H9 (cell line): ENCODE data around the gene EDN3. TPM values are rescaled to one million over a fixed set of nuclear protein-coding genes. Genes with fewer than 3 reads are reported as not detected.

ENCODE experiments used
- DNase-seq: peaks from one replicate; pipeline ENCODE4 v3.0.0-alpha.2; 2017
- H2AFZ ChIP-seq: one replicate; pipeline ENCODE4 v1.6.1; 2013; ENCODE audit warnings: mild to moderate bottlenecking, low read length, control low read depth, moderate library complexity
- H2AK5ac ChIP-seq: 2 replicates; pipeline ENCODE4 v1.6.1; 2013; ENCODE audit warnings: low read length, control low read depth, mixed read lengths; ENCODE audit not compliant: insufficient read length
- H2BK120ac ChIP-seq: one replicate; pipeline ENCODE4 v1.6.1; 2013; ENCODE audit warnings: low read depth, mild to moderate bottlenecking, low read length, control low read depth, inconsistent platforms; ENCODE audit not compliant: poor library complexity, severe bottlenecking
- H2BK12ac ChIP-seq: 2 replicates; pipeline ENCODE4 v1.6.1; 2013; ENCODE audit warnings: low read length, control low read depth, mixed read lengths, low read depth; ENCODE audit not compliant: insufficient read length
- H2BK15ac ChIP-seq: 2 replicates; pipeline ENCODE4 v1.6.1; 2013; ENCODE audit warnings: low read depth, low read length, control low read depth
- H2BK20ac ChIP-seq: one replicate; pipeline ENCODE4 v1.6.1; 2013; ENCODE audit warnings: low read depth, mild to moderate bottlenecking, low read length, control low read depth, inconsistent platforms; ENCODE audit not compliant: poor library complexity, severe bottlenecking
- H2BK5ac ChIP-seq: 2 replicates; pipeline ENCODE4 v1.6.1; 2013; ENCODE audit warnings: low read length, control low read depth, mixed read lengths; ENCODE audit not compliant: insufficient read length
- H3K14ac ChIP-seq: 2 replicates; pipeline ENCODE4 v1.6.1; 2013; ENCODE audit warnings: low read length, control low read depth; ENCODE audit not compliant: insufficient read depth
- H3K18ac ChIP-seq: 2 replicates; pipeline ENCODE4 v1.6.1; 2013; ENCODE audit warnings: low read depth, mild to moderate bottlenecking, mixed read lengths, low read length, control low read depth; ENCODE audit not compliant: insufficient read length
- H3K23ac ChIP-seq: 2 replicates; pipeline ENCODE4 v1.6.1; 2013; ENCODE audit warnings: low read length, control low read depth, mixed read lengths, low read depth; ENCODE audit not compliant: insufficient read length
- H3K23me2 ChIP-seq: 2 replicates; pipeline ENCODE4 v1.6.1; 2013; ENCODE audit warnings: low read depth, mild to moderate bottlenecking, mixed read lengths, low read length, control low read depth; ENCODE audit not compliant: insufficient read length, poor library complexity, severe bottlenecking
- H3K27ac ChIP-seq: 2 replicates; pipeline ENCODE4 v1.5.1; 2013; ENCODE audit warnings: low read length, control low read depth, mixed read lengths, low read depth; ENCODE audit not compliant: insufficient read length
- H3K27me3 ChIP-seq: 2 replicates; pipeline ENCODE4 v1.6.1; 2013; ENCODE audit warnings: low read length, control low read depth, inconsistent platforms; ENCODE audit not compliant: insufficient read depth
- H3K4ac ChIP-seq: 2 replicates; pipeline ENCODE4 v1.6.1; 2013; ENCODE audit warnings: low read depth, mild to moderate bottlenecking, control low read depth, inconsistent platforms, low read length, moderate library complexity
- H3K4me1 ChIP-seq: 2 replicates; pipeline ENCODE4 v1.6.1; 2013; ENCODE audit warnings: low read length, control low read depth, inconsistent platforms; ENCODE audit not compliant: insufficient read depth
- H3K4me2 ChIP-seq: 2 replicates; pipeline ENCODE4 v1.6.1; 2013; ENCODE audit warnings: low read length, control low read depth, mixed read lengths; ENCODE audit not compliant: insufficient read length, insufficient read depth
- H3K56ac ChIP-seq: 2 replicates; pipeline ENCODE4 v1.6.1; 2013; ENCODE audit warnings: low read depth, mild to moderate bottlenecking, mixed read lengths, low read length, control low read depth; ENCODE audit not compliant: insufficient read length
- H3K79me1 ChIP-seq: 2 replicates; pipeline ENCODE4 v1.6.1; 2013; ENCODE audit warnings: low read depth, mild to moderate bottlenecking, moderate library complexity, low read length, control low read depth, inconsistent platforms; ENCODE audit not compliant: insufficient read depth, poor library complexity, severe bottlenecking
- H3K79me2 ChIP-seq: 2 replicates; pipeline ENCODE4 v1.6.1; 2013; ENCODE audit warnings: low read length, control low read depth, inconsistent platforms; ENCODE audit not compliant: insufficient read depth
- H3K9ac ChIP-seq: 2 replicates; pipeline ENCODE4 v1.6.1; 2013; ENCODE audit warnings: low read length, control low read depth, mixed read lengths; ENCODE audit not compliant: insufficient read length; ENCODE audit errors: extremely low read depth
- H3K9me3 ChIP-seq: one replicate; pipeline ENCODE4 v1.6.1; 2013; ENCODE audit warnings: low read depth, low read length, inconsistent platforms; ENCODE audit not compliant: control insufficient read depth
- H3T11ph ChIP-seq: one replicate; pipeline ENCODE4 v1.6.1; 2013; ENCODE audit warnings: mild to moderate bottlenecking, low read length, control low read depth, inconsistent platforms
- H4K20me1 ChIP-seq: one replicate; pipeline ENCODE4 v1.6.1; 2013; ENCODE audit not compliant: control insufficient read depth, insufficient read length, insufficient read depth
- H4K5ac ChIP-seq: 2 replicates; pipeline ENCODE4 v1.6.1; 2013; ENCODE audit warnings: low read depth, mild to moderate bottlenecking, mixed read lengths, low read length, control low read depth; ENCODE audit not compliant: insufficient read length
- H4K8ac ChIP-seq: replicated peaks from 2 replicates; pipeline ENCODE4 v1.6.1; 2013; ENCODE audit warnings: low read length, control low read depth, mixed read lengths, low read depth; ENCODE audit not compliant: insufficient read length
- H4K91ac ChIP-seq: 2 replicates; pipeline ENCODE4 v1.6.1; 2013; ENCODE audit warnings: low read depth, mild to moderate bottlenecking, moderate library complexity, mixed read lengths, low read length, control low read depth; ENCODE audit not compliant: insufficient read length
- H3K27ac Mint-ChIP-seq, 3 experiments: 2 replicates in 2 of 3; 3 replicates in 1 of 3; pipeline ENCODE4 v1.8.0; 2020 to 2021; ENCODE audit warnings: mixed read lengths in 3 of 3, mild to moderate bottlenecking in 1 of 3, moderate library complexity in 1 of 3
- H3K27me3 Mint-ChIP-seq: 2 replicates; pipeline ENCODE4 v1.8.0; 2021; ENCODE audit warnings: low read depth, mild to moderate bottlenecking, moderate library complexity, mixed read lengths
- H3K36me3 Mint-ChIP-seq, 3 experiments: 2 replicates in 2 of 3; 3 replicates in 1 of 3; pipeline ENCODE4 v1.8.0; 2020 to 2021; ENCODE audit warnings: low read depth in 3 of 3, mixed read lengths in 3 of 3; ENCODE audit not compliant: insufficient read depth in 1 of 3
- H3K4me1 Mint-ChIP-seq, 2 experiments: 2 replicates each; pipeline ENCODE4 v1.8.0; 2020; ENCODE audit warnings: mixed read lengths in 2 of 2
- H3K4me3 Mint-ChIP-seq, 2 experiments: 2 replicates in 1 of 2; 3 replicates in 1 of 2; pipeline ENCODE4 v1.8.0; 2020 to 2021; ENCODE audit warnings: mild to moderate bottlenecking in 2 of 2, mixed read lengths in 2 of 2, moderate library complexity in 1 of 2
- H3K9me3 Mint-ChIP-seq, 2 experiments: 2 replicates in 1 of 2; 3 replicates in 1 of 2; pipeline ENCODE4 v1.8.0; 2020; ENCODE audit warnings: mild to moderate bottlenecking in 2 of 2, mixed read lengths in 2 of 2, moderate library complexity in 1 of 2
- CTCF ChIP-seq: fragments of 200-600 bp; sonication (generic); conservative IDR thresholded peaks from 3 replicates; pipeline ENCODE4 v1.8.0; 2021; ENCODE audit warnings: antibody characterized with exemption, mild to moderate bottlenecking
- WGBS: extraction: QIAGEN DNeasy Blood & Tissue Kit; methylation state at CpG from one replicate; pipeline ENCODE4 v1.1.7; 2013; ENCODE audit warnings: missing lambda C conversion rate, low lambda C conversion rate, mixed read lengths; ENCODE audit not compliant: insufficient read length; ENCODE audit errors: extremely low coverage; 5-methylcytosine and 5-hydroxymethylcytosine counted together
- total RNA-seq: library from RNA; stranded (reverse); gene quantifications from 2 replicates; pipeline ENCODE4 v1.2.1, GENCODE V29; 2021

The EDN3 gene
- total RNA-seq, 1 experiment from 2014 or later, result 0.20 TPM

GRCh38 chr20:59352990-59353389 lies 52.6 kb downstream of the EDN3 start:
- no peak overlapping the region for H3K14ac ChIP-seq
- no peak overlapping the region for H2BK20ac ChIP-seq
- H3K18ac ChIP-seq, result no peak overlapping the region
- Mint-ChIP-seq H3K9me3 (no peaks in the 10 kb centered on the region; a peak in 1 of 5 replicates), H3K4me1 (no peaks in the 10 kb centered on the region), H3K36me3 (no peaks in the 10 kb centered on the region), H3K4me3 (no peak overlapping the region), H3K27me3 (peaks cover 16% of the 10 kb centered on the region), H3K27ac (no peak overlapping the region)
- H3K4me1 ChIP-seq, result no peaks in the 10 kb centered on the region
- H3K27me3 ChIP-seq, result no peaks in the 10 kb centered on the region; the same call in 1 of the 2 replicates
- H2BK12ac ChIP-seq, result no peak overlapping the region
- no peaks in the 10 kb centered on the region for H3K23me2 ChIP-seq
- H3K23ac ChIP-seq, result no peak overlapping the region
- H3K56ac ChIP-seq, result no peak overlapping the region
- no peak overlapping the region for H4K5ac ChIP-seq
- H4K91ac ChIP-seq, result no peak overlapping the region
- no CpG with 5 or more reads among the region's 9 CpGs for WGBS
- DNase-seq, result no peak
- no peak for TF ChIP-seq CTCF
- no peak overlapping the region for H2AFZ ChIP-seq
- H3K9me3 ChIP-seq, result no peaks in the 10 kb centered on the region
- no peak overlapping the region for H4K8ac ChIP-seq
- H2BK120ac ChIP-seq, result no peak overlapping the region
- H4K20me1 ChIP-seq, result no peaks in the 10 kb centered on the region
- no peak overlapping the region for H2AK5ac ChIP-seq
- H3T11ph ChIP-seq, result no peak overlapping the region
- H3K27ac ChIP-seq, result no peak overlapping the region
- H3K79me1 ChIP-seq, result no peaks in the 10 kb centered on the region
- H3K4ac ChIP-seq, result no peak overlapping the region
- H2BK15ac ChIP-seq, result no peak overlapping the region
- H3K9ac ChIP-seq, result no peak overlapping the region
- no peak overlapping the region for H3K4me2 ChIP-seq
- no peak overlapping the region for H2BK5ac ChIP-seq
- H3K79me2 ChIP-seq, result no peaks in the 10 kb centered on the region
